Mesenchymal stem cell (in vitro differentiated cells and primary cell): ENCODE results near the gene ZNF570. TPM values are rescaled to one million over a fixed set of nuclear protein-coding genes. Genes with fewer than 3 reads are reported as not detected.
A peak's percentile ranks its signal among the peaks of the same experiment; 100 is the strongest.

Experiments used
- DNase-seq: peaks from one replicate; pipeline ENCODE4 v3.0.0-alpha.2; 2013
- H2AFZ ChIP-seq: one replicate; pipeline ENCODE4 v1.6.1; 2013; ENCODE audit warnings: low read depth, mild to moderate bottlenecking, control low read depth, inconsistent platforms, low read length, moderate library complexity
- H2AK5ac ChIP-seq: 2 replicates; pipeline ENCODE4 v1.6.1; 2013; ENCODE audit warnings: low read length, moderate library complexity, mild to moderate bottlenecking, inconsistent platforms; ENCODE audit not compliant: severe bottlenecking
- H2BK120ac ChIP-seq: one replicate; pipeline ENCODE4 v1.6.1; 2013; ENCODE audit warnings: low read depth, mild to moderate bottlenecking, inconsistent platforms, low read length, moderate library complexity
- H2BK12ac ChIP-seq, 2 experiments: one replicate each; pipeline ENCODE4 v1.6.1; 2013; ENCODE audit warnings: inconsistent platforms in 2 of 2, low read length in 2 of 2, mild to moderate bottlenecking in 2 of 2, moderate library complexity in 2 of 2, control low read depth in 1 of 2
- H2BK15ac ChIP-seq: one replicate; pipeline ENCODE4 v1.6.1; 2013; ENCODE audit warnings: mild to moderate bottlenecking, low read depth, inconsistent platforms; ENCODE audit not compliant: poor library complexity, severe bottlenecking
- H2BK5ac ChIP-seq: 2 replicates; pipeline ENCODE4 v1.6.1; 2013; ENCODE audit warnings: low read depth, mild to moderate bottlenecking, low read length, control low read depth, inconsistent platforms; ENCODE audit not compliant: poor library complexity, severe bottlenecking
- H3K14ac ChIP-seq, 2 experiments: one replicate each; pipeline ENCODE4 v1.6.1; 2013; ENCODE audit warnings: inconsistent platforms in 2 of 2, low read length in 2 of 2, control low read depth in 1 of 2, mild to moderate bottlenecking in 1 of 2, moderate library complexity in 1 of 2
- H3K18ac ChIP-seq, 2 experiments: one replicate each; pipeline ENCODE4 v1.6.1; 2013; ENCODE audit warnings: inconsistent platforms in 2 of 2, low read length in 2 of 2, control low read depth in 1 of 2, low read depth in 1 of 2, mild to moderate bottlenecking in 1 of 2
- H3K23ac ChIP-seq, 2 experiments: one replicate each; pipeline ENCODE4 v1.6.1; 2013; ENCODE audit warnings: inconsistent platforms in 2 of 2, low read length in 2 of 2, mild to moderate bottlenecking in 2 of 2, moderate library complexity in 2 of 2, control low read depth in 1 of 2
- H3K27ac ChIP-seq: 2 replicates; pipeline ENCODE4 v1.5.1; 2013; ENCODE audit warnings: mild to moderate bottlenecking, moderate library complexity, low read length, control low read depth, inconsistent platforms; ENCODE audit not compliant: poor library complexity, severe bottlenecking
- H3K27me3 ChIP-seq, 2 experiments: 2 replicates each; pipeline versions ENCODE4 v1.6.1 to v1.7.0; 2013; ENCODE audit warnings: low read length in 2 of 2, mild to moderate bottlenecking in 2 of 2, moderate library complexity in 2 of 2, control low read depth in 1 of 2, inconsistent platforms in 1 of 2; ENCODE audit not compliant: control insufficient read depth in 1 of 2, insufficient read depth in 1 of 2
- H3K36me3 ChIP-seq, 2 experiments: 2 replicates each; pipeline versions ENCODE4 v1.6.1 to v1.7.0; 2013; ENCODE audit warnings: low read length in 2 of 2, control low read depth in 1 of 2, inconsistent platforms in 1 of 2, low read depth in 1 of 2, mild to moderate bottlenecking in 1 of 2; ENCODE audit not compliant: insufficient read depth in 2 of 2, control insufficient read depth in 1 of 2
- H3K4ac ChIP-seq, 2 experiments: one replicate each; pipeline ENCODE4 v1.6.1; 2013; ENCODE audit warnings: inconsistent platforms in 2 of 2, low read length in 2 of 2, mild to moderate bottlenecking in 2 of 2, moderate library complexity in 2 of 2, control low read depth in 1 of 2, low read depth in 1 of 2
- H3K4me1 ChIP-seq: 2 replicates; pipeline ENCODE4 v1.6.1; 2013; ENCODE audit warnings: low read depth, low read length, control low read depth; ENCODE audit not compliant: control insufficient read depth, insufficient read depth
- H3K4me2 ChIP-seq: 2 replicates; pipeline ENCODE4 v1.6.1; 2013; ENCODE audit warnings: low read length, mild to moderate bottlenecking, inconsistent platforms; ENCODE audit not compliant: poor library complexity, severe bottlenecking
- H3K4me3 ChIP-seq, 2 experiments: 2 replicates each; pipeline versions ENCODE4 v1.5.1 to v1.7.0; 2013; ENCODE audit warnings: low read length in 2 of 2, mild to moderate bottlenecking in 2 of 2, control low read depth in 1 of 2, low read depth in 1 of 2; ENCODE audit not compliant: insufficient read depth in 1 of 2
- H3K79me1 ChIP-seq: replicated peaks from 2 replicates; pipeline ENCODE4 v1.6.1; 2013; ENCODE audit warnings: mild to moderate bottlenecking, control low read depth, low read length, inconsistent platforms; ENCODE audit not compliant: poor library complexity, severe bottlenecking
- H3K9ac ChIP-seq: 2 replicates; pipeline ENCODE4 v1.7.0; 2013; ENCODE audit warnings: mild to moderate bottlenecking, low read length, moderate library complexity
- H3K9me3 ChIP-seq: 2 replicates; pipeline ENCODE4 v1.7.0; 2013; ENCODE audit warnings: mild to moderate bottlenecking, low read length; ENCODE audit not compliant: control insufficient read depth
- H4K8ac ChIP-seq: one replicate; pipeline ENCODE4 v1.6.1; 2013; ENCODE audit warnings: inconsistent platforms, mild to moderate bottlenecking, low read length, moderate library complexity
- H4K91ac ChIP-seq: one replicate; pipeline ENCODE4 v1.6.1; 2013; ENCODE audit warnings: mild to moderate bottlenecking, low read length, inconsistent platforms
- WGBS: methylation state at CpG from one replicate; pipeline ENCODE4 v1.1.7; 2013; ENCODE audit warnings: mixed read lengths; 5-methylcytosine and 5-hydroxymethylcytosine counted together
- polyA plus RNA-seq, 2 experiments: library from polyadenylated mRNA; stranded (reverse); fragments of 200-250 nt; gene quantifications; one replicate each; pipeline ENCODE4 v1.2.3, GENCODE V29; 2013

The ZNF570 gene
- polyA plus RNA-seq (2013, experiment 1 of 2) = 3.8 TPM
- 3.3 TPM for polyA plus RNA-seq (2013, experiment 2 of 2)

- H4K8ac ChIP-seq = peak within 1 kb of the TSS; percentile 89
- H3K18ac ChIP-seq = peak within 1 kb of the TSS; percentile 91 to 97
- H3K9me3 ChIP-seq = peaks cover 37% of the 10 kb centered on the region
- peak within 1 kb of the TSS in 1 of 2 experiments; percentile 90 for H3K23ac ChIP-seq
- no peak within 1 kb of the TSS for H2BK5ac ChIP-seq
- H3K36me3 ChIP-seq = peaks cover 21 to 25% of the 10 kb centered on the region in 2 experiments
- H3K4me2 ChIP-seq = peak within 1 kb of the TSS; percentile 64
- H2BK15ac ChIP-seq = peak within 1 kb of the TSS; percentile 73
- H3K4me3 ChIP-seq = peak within 1 kb of the TSS; percentile 90 to 99
- peak within 1 kb of the TSS; percentile 64 to 84 for H3K4ac ChIP-seq
- H2BK12ac ChIP-seq = peak within 1 kb of the TSS in 1 of 2 experiments; percentile 83
- DNase-seq = peak; percentile 90
- peak within 1 kb of the TSS in 1 of 2 experiments; percentile 99 for H3K14ac ChIP-seq
- no peak within 1 kb of the TSS for H2BK120ac ChIP-seq
- no peaks in the 10 kb centered on the region for H3K27me3 ChIP-seq
- under 1% methylated on average over 63 of the region's 63 CpGs for WGBS
- H2AFZ ChIP-seq = peak within 1 kb of the TSS; percentile 100
- H3K9ac ChIP-seq = peak within 1 kb of the TSS; percentile 95
- H3K79me1 ChIP-seq = peaks cover 33% of the 10 kb centered on the region
- H3K4me1 ChIP-seq = peaks cover 5% of the 10 kb centered on the region
- peak within 1 kb of the TSS; percentile 77 for H4K91ac ChIP-seq
- H2AK5ac ChIP-seq = no peak within 1 kb of the TSS
- H3K27ac ChIP-seq = peak within 1 kb of the TSS; percentile 65
Measured at GRCh38 chr19:37468961-37469777, at the start of gene ZNF570. ZNF570 (plus strand) TSS chr19:37469356; CDS start chr19:37470355, 999 bp downstream.

DNA sequence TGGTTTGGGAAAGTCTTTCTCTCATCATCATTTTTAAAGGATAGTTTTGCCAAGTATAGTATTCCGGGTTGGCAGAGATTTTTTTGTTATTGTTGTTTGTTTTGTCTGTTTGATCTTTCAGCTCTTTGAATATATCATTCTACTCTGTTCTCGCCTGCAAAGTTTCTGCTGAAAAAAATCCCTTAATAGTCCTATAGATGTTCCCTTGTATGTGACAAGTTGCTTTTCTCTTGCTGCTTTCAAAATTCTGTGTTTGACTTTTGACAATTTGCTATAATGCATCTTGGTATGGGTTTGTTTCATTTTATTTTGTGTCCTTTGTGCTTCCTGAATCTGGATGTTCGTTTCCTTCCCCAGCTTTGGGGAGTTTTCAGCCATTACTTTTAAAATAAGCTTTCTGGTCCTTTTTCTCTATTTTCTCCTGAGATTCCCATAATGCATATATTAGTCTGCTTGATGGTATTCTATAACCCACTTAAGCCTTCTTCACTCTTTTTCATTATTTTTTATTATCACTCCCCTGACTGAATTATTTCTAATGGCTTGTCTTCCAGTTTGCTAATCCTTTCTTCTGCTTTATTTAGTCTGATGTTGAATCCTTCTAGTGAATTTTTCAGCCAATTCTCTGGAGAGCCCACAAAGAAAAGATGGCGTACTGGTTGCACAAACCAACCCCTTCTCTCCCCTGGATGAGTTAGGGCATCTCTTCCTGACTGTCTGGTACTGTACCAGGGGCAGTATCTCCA lies 16.5 kb upstream of the ZNF570 start:
- 87% methylated on average over 1 of the region's 4 CpGs for WGBS
- Histone ChIP-seq H2AFZ (no peak overlapping the region), H3K18ac (no peak overlapping the region), H3K4me3 (peak overlapping the region in 1 of 2 experiments; percentile 15), H2AK5ac (no peak overlapping the region), H3K4ac (no peak overlapping the region), H2BK12ac (no peak overlapping the region), H3K14ac (no peak overlapping the region), H3K27me3 (no peaks in the 10 kb centered on the region), H4K8ac (no peak overlapping the region), H3K79me1 (peaks cover 4% of the 10 kb centered on the region), H2BK120ac (no peak overlapping the region), H3K4me1 (no peaks in the 10 kb centered on the region), H3K9me3 (peaks cover 91% of the 10 kb centered on the region), H4K91ac (no peak overlapping the region), H3K36me3 (peaks cover 11 to 23% of the 10 kb centered on the region in 2 experiments), H3K23ac (no peak overlapping the region), H3K4me2 (no peak overlapping the region), H2BK15ac (no peak overlapping the region), H2BK5ac (no peak overlapping the region), H3K27ac (no peak overlapping the region), H3K9ac (no peak overlapping the region)
- DNase-seq = no peak

DNA sequence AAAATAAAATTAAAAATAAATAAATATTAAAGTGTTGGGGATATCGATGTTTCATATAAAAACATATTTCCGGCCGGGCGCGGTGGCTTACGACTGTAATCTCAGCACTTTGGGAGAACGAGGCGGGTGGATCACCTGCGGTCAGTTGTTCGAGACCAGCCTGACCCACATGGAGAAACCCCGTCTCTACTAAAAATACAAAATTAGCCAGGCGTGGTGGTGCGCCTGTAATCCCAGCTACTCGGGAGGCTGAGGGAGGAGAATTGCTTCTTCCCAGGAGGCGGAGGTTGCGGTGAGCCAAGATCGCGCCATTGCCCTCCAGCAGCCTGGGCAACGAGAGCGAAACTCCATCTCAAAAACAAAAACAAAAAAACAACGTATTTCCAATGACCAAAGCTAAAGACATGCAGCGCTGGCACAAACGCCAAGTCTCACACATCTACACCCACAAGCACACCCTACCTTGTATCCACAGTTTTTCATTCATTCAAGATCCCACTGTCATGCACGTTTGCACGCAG lies 2.8 kb upstream of the ZNF570 start:
- no peak overlapping the region for H3K18ac ChIP-seq
- 43% methylated on average over 24 of the region's 25 CpGs for WGBS
- H2AK5ac ChIP-seq = no peak overlapping the region
- H3K23ac ChIP-seq = no peak overlapping the region
- H3K27me3 ChIP-seq = no peaks in the 10 kb centered on the region
- peak overlapping the region in 1 of 2 experiments; percentile 91 for H3K14ac ChIP-seq
- H3K36me3 ChIP-seq = peaks cover 15 to 35% of the 10 kb centered on the region in 2 experiments
- H3K4ac ChIP-seq = no peak overlapping the region
- H2AFZ ChIP-seq = peak overlapping the region; percentile 74
- H4K91ac ChIP-seq = no peak overlapping the region
- H3K4me2 ChIP-seq = peak overlapping the region; percentile 62
- peaks cover 5% of the 10 kb centered on the region for H3K4me1 ChIP-seq
- no peak overlapping the region for H4K8ac ChIP-seq
- H2BK12ac ChIP-seq = no peak overlapping the region
- H2BK120ac ChIP-seq = no peak overlapping the region
- peaks cover 38% of the 10 kb centered on the region for H3K9me3 ChIP-seq
- no peak overlapping the region for H2BK5ac ChIP-seq
- H3K79me1 ChIP-seq = peaks cover 18% of the 10 kb centered on the region
- H2BK15ac ChIP-seq = no peak overlapping the region
- H3K9ac ChIP-seq = peak overlapping the region; percentile 90
- H3K4me3 ChIP-seq = peak overlapping the region; percentile 79 to 99
- H3K27ac ChIP-seq = peak overlapping the region; percentile 92
- DNase-seq = no peak
